GM18909 (cell line): ENCODE data around the gene GPR108.

Source experiments
- ATAC-seq: cut with Tn5 transposase; IDR thresholded peaks from one replicate; pipeline ENCODE4 v1.9.1; 2021; ENCODE audit warnings: mild to moderate bottlenecking; ENCODE audit not compliant: unreplicated experiment, poor library complexity

GPR108 gene

DNA sequence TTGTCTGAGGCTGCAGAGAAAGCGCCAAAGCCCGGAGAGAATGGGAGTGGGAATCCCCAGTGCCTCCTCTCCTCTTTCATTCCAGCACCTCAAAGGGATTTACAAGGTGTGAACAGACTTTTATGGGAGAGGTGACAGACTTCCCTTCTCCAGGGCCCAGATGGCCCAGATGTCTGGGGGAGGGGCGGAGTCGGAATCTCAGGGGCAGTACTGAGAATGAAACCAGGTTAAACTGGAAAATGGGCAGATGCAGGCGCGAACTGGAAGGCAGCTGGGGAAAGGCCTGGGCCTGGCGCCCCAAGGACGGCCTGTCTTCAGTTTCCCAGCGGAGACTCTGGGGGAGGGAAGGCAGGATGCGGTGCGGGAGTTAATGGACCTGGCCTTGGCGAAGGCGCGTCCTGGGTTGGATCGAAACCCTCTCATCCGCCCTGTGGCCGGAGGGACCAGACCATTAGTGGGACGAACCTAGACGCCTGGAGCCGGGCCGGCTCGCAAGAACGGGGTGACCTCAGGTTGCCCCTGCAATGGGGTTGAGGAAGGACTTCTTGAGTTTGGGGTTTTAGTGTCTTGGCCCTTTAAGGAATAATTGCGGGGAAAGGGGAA lies 1.5 kb upstream of the GPR108 start:
- ATAC-seq = no peak

DNA sequence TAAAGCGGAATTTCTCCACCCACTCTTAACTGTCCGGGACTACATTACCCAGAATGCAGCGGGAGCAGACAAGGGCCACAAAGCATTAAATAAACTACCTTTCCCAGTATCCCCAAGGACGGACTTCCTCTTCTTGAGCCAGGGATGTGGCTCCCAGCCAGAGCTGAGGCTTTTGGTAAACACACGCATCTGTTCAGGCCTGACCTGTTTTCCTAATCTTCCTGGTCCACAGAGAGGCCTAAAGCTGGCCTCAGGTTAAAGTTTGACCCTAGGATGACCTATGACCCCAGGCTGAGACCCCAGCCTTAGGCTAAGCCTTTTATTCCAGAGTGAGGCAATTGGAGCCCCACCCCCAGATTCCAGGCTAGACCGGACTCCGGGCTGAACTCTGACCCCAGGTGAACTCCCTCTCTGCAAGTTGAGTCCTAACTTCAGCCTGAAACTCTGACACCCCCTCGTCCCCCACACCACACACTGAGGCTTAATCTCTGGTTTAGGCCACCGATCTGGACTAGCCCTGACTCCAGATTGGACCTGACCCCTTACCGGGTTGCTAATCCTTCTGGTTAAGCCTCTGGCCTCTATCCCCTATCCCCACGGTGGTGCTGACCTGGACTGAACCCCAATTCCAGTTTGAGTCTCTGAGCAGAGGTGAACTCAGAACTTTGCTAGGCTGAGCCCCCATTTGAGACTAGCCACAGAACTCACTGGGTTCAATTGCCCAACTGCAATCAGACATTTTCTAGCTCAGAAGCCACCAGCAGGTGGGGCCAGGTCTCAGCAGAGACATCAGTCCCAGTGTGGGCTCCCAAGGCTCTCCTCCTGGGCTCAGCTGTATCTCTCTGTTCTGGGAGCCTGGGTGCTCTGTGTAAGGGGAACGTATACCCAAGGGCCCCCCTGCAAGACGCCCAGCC lies 750 bp upstream of the GPR108 start:
- ATAC-seq = no peak

DNA sequence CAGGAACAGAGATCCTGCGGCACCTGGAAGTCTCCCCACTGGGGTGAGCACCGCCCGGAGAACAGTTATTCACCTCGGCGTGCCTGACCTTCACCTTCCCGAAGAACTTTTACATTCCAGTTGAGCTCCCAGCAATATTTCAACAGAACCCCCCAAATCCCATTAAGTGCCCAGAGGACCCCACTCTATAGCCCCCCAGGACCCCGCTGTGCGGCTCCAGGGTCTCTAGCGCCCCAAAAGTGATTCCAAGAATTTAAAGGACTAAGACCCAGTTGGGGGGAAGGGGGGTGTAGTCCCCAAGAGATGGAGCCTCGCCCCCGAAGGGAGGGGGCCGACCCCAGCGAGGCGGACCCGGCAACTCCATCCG lies 480 bp downstream of the GPR108 start:
- ATAC-seq = no peak

DNA sequence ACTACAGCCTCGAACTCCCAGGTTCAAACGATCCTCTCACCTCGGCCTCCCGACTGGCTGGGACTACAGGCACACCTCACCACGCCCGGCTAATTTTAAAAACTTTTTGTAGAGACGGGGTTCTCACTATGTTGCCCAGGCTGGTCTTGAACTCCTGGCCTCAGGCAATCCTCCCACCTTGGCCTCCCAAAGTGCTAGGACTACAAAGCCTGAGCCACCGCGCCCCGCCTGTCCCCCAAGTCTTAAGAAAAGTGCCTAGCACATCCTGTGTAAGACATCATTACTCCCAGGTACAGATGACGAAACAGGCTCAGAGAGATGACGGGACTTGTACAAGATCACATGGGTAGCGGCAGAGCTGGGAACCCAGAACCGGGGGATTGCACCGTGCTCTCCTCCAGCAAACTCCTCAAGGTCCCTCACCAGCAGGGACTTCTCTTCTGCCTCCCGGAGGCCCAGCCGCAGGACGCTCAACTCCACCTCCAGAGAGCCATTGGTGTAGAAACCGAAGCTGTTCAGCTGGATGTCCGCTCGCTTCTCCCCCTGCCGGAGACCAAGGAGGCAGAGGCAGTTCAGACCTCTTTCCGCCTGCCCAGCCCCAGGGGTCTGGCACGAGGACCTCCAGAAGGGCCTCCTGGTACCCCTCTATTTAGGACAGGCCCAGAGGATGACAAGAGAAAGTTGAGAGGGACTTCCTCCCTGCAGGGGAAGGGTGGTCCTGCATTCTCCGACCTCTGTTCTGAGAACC lies 1.0 kb downstream of the GPR108 start:
- no peak for ATAC-seq

GRCh38 chr19:6735181-6735911 lies 2.0 kb downstream of the GPR108 start:
- ATAC-seq = no peak

DNA sequence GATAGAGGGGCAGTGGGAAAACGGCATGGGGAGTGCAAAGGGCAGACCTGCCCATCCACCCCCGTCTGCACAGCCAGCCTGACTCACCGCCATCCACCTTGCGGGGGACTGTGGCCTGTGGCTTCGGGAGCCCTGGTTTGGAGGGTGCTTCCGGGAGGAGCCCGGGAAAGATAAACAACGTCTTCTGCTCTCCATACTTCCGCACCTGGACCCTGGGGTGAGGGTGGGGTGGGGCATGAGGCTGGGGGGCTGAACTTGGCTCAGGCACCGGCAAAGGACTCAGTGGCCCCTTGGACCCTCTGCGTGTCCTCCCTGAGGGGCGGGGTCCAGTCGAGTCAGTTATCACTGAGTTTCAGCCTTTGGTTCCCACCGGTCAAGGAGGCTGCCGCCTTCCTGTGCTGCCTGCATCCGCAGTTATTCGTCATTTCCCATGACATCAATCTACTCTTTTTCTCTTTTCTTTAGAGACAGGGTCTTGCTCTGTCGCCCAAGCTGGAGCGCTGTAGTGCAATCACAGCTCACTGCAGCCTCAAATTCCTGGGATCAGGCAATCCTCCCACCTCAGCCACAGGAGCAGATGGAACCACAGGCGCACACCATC lies 3.2 kb downstream of the GPR108 start:
- ATAC-seq = no peak

- ATAC-seq = no peak
These were observed 3.9 kb downstream of the GPR108 start for GRCh38 chr19:6733338-6734095.

DNA sequence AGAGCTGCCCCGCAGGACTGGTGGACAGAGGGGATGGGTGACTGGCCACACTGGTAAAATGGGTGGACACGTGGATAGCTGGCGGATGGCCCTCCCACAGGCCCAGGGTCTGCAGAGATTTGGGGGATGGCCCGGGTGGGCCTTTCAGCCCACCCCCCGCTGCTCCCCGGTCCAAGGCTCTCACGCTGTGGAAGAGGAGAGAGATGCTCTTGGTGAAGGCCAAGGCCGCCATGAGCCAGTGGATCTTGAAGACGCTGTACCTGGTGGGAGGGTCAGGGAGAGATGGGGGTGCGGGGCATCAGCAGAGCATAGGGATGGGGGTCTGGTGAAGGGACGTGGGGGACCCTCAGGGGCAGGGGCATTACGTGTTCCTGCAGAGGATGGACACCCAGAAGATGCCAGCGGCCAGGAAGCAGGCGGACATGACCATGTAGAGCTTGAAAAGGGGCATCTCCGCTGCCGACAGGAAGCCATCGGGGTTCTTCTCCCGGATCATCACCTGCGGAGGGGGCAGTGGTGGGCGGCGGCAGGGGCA lies 4.5 kb downstream of the GPR108 start:
- ATAC-seq = no peak

- no peak for ATAC-seq
These were observed 5.6 kb downstream of the GPR108 start for GRCh38 chr19:6731822-6732221.

DNA sequence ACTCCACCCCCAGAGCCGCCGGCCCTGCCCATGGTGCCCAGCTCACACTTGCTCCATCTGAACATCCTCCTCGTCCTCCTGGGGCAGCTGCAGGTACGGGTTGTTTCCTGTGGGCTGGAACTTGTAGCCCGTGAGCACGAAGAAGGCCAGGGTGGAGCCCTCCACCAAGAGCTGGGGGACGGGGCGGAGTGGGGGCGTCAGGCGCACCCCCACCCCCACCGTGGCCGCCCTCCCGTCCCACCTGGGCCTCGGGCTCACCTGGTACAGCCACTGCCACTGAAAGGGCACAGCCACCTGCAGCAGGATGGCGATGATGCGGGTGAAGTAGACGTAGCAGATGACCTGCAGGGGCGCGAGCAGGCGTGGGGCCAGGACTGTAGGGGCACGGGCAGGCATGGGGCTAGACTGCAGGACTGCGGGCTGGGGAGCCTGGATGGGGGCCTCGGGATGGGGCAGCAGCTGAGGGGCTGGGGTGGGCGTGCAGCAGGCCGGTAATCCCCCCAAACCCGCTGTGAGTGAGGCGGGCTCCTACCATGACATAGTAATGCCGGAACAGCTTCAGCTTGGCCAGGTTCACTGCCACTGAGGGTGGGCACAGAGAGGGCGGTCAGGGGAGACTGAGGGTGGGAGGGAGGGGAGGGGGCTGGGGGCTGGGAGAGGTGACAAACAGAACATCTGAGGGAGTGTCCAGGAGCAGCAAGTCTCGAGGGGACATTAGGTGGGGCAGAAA lies 6.3 kb downstream of the GPR108 start:
- ATAC-seq = no peak

GRCh38 chr19:6730153-6730804 lies 7.1 kb downstream of the GPR108 start:
- ATAC-seq = no peak

- ATAC-seq = no peak
These were observed 7.7 kb downstream of the GPR108 start for GRCh38 chr19:6729573-6730152.

DNA sequence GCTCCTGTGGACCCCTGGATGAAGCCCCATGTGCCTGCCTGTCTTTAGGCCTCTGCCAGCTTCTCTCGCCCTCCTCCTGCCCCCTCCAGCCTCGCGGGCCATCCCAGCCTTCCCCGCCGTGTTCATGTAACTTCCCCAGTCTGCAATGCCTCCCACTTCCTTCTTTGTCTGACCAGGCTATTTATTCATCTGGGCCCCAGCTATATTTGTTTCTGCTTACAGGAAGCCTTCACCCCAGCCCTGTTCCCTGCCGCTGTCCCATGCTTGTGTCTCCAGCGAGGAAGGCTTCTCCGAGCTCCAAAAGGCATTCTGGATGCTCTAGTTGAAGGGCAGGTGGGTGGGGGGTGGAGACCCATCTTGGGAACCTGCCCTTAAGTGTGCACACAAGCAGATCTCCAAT lies 9.0 kb downstream of the GPR108 start:
- ATAC-seq = no peak

DNA sequence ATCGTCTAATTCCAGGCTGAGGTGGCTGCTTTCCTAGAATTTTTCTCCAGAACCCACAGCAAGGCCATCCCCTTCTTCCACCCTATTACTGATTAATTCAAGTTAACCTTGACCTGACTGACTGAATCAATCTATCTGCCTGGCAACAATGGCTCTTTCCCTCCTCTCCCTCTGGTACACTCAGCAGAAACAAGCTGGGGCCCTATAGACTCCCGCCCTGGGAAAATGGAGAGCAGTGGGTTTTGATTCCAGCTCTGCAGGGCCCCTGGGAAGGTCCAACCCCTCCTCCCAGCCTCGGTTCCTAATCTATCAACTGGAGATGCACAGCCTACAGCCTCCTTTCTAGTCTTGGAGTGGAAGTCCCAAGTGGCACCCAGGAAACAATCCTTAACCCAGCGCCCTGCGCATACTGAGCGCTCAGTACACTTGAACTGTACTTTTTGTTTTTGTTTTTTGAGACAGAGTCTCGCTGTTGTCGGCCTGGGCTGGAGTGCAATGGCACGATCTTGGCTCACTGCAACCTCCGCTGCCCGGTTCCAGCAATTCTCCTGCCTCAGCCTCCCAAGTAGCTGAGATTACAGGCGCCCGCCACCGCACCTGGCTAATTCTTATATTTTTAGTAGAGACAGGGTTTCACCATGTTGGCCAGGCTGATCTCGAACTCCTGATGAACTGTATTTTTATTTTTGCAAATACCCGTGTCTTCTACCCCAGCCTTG lies 11.7 kb downstream of the GPR108 start:
- ATAC-seq = no peak

DNA sequence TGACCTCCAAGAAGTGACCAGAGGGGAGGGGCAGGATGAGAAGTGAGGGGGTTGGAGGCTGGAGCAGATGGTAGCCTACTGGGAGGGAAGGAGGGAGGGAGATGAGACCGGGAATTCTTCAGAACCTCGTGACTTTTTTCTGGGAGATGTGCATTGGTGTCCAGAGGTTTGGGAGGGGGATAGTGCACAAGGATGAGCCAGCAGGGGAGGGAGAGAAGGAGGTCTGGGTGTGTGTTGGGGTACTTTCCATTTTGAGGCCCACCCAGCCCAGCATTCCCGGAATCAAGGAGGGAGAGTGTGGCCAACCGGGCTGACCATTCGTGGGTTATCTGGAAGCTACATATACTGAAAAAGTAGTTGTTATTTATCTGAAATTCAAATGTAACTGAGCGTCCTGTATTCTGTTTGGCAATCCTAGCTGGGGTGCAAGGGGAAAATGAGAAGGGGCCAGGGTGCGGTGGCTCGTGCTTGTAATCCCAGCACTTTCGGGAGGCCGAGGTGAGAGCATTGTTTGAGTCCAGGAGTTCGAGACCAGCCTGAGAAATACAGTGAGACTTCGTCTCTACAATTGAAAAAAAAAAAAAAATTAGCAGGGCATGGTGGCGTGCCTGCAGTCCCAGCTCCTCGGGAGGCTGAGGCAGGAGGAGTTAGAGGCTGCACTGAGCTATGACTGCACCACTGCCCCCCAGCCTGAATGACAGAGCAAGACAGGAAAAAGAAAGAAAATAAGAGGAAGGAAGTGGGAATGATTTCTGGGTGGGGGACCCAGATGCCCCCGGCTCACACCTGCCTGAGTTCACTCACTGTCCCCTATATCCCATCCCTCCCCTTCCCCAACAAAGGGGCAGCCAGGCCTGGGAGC lies 12.5 kb downstream of the GPR108 start:
- ATAC-seq = no peak

DNA sequence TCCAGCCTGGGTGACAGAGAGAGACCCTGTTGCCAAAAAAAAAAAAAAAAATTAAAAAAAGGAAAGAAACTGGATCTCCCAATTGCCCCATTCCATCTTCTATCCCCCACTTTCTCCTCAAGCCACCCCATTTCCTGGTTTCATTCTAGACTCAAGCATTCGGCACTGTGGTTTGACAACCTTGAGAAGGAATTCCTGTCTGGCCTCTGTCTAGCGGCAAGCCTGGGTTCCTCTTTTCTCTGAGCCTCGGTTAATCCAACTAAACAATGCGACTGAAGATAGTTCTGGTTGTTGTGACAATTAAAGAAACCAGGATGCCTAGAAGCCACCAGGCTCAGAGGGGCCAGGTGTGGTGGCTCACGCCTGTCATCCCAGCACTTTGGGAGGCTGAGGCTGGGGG lies 13.6 kb downstream of the GPR108 start:
- ATAC-seq = no peak
